ENCODE results near the gene PCSK7.
"Not testable (repeated sequence)": the region's sequence is repeated elsewhere in the genome, so short reads cannot be mapped to it uniquely, and the experiment has no call there.

PCSK7 gene, protein sequence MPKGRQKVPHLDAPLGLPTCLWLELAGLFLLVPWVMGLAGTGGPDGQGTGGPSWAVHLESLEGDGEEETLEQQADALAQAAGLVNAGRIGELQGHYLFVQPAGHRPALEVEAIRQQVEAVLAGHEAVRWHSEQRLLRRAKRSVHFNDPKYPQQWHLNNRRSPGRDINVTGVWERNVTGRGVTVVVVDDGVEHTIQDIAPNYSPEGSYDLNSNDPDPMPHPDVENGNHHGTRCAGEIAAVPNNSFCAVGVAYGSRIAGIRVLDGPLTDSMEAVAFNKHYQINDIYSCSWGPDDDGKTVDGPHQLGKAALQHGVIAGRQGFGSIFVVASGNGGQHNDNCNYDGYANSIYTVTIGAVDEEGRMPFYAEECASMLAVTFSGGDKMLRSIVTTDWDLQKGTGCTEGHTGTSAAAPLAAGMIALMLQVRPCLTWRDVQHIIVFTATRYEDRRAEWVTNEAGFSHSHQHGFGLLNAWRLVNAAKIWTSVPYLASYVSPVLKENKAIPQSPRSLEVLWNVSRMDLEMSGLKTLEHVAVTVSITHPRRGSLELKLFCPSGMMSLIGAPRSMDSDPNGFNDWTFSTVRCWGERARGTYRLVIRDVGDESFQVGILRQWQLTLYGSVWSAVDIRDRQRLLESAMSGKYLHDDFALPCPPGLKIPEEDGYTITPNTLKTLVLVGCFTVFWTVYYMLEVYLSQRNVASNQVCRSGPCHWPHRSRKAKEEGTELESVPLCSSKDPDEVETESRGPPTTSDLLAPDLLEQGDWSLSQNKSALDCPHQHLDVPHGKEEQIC

DNA sequence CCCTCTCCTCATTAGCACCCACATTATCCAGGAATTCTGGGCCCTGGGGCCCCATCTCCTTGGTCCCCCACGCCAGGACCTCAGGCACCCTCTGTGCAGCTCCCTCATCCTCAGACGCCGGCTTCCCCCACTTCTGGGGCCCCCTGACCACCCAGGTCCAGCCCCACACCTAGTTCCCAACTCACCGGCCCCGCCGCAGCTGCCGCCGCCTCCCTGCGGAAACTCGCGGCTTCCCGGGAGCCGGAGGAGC lies at the start of gene PCSK7:
Gene PCSK7, minus strand, starts transcription at position 232 of the 250 bp plus-strand sequence. CDS start 2,229 bp downstream, outside the sequence.
- no peak for DNase-seq

DNA sequence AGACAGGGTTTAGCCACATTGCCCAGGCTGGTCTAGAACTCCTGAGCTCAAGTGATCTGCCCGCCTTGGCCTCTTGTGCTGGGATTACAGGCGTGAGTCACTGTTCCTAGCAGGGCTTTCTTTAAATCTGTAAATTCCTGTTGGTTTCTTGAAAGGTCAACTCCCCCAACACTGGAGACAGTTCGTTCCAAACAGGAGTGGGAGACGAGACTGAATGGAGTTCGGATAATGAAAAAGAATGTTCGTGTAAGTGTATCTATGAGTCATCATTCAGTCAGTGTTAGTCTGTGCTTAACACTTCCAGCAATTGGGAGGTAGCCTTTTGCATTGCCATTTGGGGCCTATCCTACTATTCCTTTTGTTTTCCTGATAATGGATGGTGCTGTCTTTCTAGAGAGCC lies 49.3 kb upstream of the PCSK7 start:
- DNase-seq: no peak

DNA sequence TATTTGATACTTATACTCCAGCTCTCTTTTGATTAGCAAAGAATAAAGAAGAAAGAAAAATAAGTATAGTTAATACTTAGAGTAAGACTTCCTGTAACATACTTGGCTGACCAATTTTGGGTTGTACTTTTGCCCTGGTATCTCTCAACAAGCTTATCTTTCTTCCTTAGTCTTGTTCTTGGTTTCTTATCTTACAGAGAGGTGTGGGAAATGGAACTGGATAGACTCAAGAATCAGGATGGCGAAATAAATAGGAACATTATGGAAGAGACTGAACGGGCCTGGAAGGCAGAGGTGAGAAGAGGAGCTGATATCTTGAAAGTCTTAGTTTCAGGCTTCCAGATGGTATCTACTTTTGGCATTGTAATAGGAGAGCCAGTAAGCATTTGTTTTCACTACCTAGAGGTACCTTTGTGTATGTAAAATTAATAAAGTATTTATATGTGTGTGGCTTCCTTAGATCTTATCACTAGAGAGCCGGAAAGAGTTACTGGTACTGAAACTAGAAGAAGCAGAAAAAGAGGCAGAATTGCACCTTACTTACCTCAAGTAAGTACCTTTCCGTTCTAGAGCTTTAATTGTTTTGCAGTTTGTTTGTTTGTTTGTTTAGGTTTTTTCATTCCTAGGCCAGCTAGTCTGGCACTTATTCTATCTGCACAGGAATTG lies 48.0 kb upstream of the PCSK7 start:
- no peak for DNase-seq

DNA sequence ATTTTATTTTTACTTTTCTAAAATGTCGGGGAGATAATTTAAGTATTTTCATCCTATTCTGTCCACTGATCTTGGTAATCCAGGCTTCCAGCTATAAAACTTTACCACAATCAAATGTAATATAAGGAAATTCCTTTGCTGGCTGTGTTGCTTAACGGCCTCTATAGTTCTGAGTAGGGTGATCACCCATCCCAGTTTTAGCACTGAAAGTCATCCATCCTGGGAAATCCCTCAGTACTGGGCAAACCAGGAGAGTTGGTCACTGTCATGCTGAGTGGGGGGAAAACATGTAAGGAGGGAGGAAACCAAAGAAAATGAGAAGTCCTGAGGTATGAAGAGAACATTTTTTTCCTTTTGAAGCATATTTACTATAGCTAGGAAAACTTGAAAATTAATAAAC lies 46.5 kb upstream of the PCSK7 start:
- no peak for DNase-seq

DNA sequence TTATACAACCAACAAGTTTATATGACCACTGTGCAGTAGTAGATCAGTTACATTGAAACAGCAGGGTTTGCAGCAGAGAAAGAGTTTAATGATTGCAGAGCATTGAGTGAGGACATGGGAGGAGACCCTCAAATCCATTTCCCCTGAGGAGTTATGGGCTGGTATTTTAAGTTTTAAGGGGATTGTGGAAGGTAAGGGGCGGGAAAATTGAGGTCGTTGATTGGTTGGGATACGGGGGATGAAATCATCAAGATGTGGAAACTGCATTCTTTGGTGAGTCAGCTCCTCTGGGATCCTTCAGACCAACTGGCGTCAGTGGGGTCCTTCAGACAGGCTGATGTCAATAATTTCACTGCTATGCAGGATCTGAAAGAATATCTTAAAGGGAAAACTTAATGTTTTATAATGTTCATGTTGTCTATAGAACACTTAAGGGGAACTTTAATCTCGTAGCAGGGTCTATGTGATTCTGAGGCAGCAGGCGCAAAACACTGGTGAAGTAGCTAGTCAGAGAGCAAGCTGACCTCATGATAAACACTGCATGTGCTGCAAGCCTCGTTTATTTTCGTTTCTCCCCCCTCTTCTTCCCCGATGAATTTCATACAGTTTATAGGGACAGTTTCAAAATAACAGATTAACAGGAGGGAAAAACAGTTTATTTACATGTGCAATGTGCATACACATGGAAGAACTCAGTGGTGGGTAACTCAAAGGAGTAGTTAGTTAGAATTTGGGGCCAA lies 41.8 kb upstream of the PCSK7 start:
- DNase-seq: no peak

DNA sequence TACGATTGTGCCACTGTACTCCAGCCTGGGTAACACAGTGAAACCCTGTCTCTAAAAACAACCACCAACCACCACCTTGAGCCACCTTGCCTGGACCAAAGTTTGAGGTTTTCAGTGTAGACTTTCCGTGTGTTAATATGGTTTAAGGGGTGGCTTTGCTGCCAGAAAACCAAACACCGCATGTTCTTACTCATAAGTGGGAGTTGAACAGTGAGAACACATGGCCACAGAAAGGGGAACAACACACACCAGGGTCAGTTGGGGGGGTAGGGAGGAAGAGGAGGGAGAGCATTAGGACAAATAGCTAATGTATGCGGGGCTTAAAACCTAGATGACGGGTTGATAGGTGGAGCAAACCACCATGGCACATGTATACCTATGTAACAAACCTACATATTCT lies 40.3 kb upstream of the PCSK7 start:
- DNase-seq: not testable (repeated sequence)

DNA sequence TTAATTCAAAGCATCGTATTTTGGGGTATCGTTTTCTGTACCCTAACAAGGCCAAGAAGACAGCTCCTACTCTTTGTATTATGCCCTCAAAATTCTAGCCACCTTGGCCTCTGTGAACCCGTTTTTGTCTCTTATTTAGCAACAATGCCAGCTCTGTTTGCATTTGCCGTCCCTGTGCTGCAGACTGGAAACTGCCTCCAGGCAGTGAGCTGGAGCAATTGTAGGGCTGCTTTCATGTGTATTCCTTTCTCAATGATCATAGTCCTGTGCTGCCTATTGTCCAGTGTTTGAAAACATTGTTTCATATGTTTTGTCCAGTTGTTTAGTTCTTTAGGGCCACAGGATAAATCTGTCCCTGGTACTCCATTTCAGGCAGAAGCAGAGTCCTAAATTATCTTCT lies 39.3 kb upstream of the PCSK7 start:
- DNase-seq: no peak

DNA sequence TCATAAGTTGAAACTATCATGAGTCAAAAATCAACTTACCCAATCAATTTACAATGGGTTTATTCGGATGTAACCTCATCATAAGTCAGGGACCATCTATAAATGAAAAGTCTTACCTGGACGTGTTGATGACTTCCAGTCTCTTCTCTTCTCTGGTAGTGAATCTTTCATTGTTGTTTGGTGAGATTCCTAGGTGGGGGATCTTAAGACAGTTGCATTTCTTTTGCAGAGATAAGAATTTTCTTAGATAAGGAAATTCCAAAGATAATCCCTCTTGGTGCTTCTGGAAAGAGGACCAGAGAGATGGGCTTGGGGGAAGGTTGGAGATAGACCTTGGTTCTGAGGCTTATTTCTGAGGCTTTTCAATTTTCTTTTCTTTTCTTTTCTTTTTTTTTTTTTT lies 38.0 kb upstream of the PCSK7 start:
- no peak for DNase-seq

DNA sequence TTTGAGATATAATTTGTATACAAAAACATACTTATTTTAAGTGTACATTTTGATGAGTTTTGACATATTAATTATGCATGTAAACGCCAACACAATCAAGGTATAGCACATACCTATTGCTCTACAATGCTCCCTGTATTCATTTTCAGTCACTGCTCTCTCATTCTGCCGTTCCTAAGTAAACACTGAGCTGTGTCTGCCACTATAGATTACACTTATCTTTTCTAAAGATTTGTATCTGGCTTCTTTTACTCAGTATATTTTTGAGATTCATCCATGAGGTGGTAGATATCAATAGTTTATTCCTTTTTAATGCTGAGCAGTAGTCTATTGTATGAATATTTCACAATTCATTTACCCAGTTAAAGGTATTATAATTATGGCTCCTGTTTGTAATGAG lies 33.9 kb upstream of the PCSK7 start:
- DNase-seq: no peak

DNA sequence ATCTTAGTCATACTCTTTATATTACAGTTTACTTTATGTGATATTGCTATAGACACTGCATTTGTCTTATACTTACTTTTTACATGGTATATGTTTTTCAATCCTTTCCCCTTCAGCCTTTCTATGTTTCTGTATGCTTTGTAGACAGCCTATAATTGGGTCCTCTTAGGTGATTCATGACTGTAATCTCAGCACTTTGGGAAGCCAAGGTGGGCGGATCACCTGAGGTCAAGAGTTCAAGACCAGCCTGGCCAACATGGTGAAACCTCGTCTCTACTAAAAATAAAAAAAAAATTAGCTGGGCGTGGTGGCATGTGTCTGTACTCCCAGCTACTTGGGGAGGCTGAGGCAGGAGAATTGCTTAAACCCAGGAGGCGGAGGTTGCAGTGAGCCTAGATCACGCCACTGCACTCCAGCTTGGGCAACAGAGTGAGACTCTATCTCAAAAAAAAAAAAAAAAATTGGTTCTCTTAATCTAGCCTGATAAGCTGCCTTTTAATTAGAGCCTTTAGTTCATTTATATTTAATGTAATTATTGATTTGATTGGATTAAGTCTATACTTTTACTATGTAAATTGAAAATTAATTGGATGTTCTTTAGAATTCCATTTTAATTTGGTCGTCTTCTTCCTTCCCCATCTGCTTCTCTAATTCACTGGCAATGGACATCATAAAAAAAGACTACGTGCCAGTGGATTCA lies 32.9 kb upstream of the PCSK7 start:
- not testable (repeated sequence) for DNase-seq

DNA sequence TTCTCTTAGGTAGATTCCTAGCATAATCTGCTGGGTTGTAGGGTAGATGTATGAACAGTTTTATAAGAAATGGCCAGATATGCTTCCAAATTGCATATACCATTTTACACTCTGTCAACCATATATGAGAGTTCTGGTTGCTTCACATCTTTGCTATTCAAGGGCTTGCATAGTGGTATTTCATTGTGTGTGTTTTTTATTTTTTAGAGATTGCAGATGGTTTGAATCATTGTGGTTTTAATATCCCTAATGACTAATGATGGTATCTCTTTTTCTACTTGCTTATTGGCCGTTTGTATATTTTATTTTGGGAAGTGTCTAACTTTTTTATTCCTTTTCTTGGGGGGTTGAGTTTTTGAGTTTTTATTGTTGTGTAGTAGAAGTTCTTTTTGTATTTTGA lies 27.5 kb upstream of the PCSK7 start:
- no peak for DNase-seq

DNA sequence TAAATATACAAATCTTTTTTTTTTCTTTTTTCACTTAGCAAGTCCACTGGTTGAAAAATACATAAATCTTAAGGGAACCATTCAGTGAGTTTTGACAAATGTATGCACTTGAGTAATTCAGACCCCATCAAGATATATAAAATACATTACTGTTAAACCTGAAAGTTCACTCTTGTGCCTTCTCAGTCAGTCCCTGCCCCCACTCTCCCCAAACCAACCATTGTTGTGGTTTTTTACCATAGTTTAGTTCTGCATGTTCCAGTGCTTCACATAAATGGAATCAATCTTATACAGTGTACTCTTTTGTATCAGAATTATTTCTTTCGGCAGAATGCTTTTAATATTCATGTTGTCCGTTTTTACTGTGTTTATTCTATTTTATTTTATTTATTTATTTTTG lies 26.7 kb upstream of the PCSK7 start:
- no peak for DNase-seq

DNA sequence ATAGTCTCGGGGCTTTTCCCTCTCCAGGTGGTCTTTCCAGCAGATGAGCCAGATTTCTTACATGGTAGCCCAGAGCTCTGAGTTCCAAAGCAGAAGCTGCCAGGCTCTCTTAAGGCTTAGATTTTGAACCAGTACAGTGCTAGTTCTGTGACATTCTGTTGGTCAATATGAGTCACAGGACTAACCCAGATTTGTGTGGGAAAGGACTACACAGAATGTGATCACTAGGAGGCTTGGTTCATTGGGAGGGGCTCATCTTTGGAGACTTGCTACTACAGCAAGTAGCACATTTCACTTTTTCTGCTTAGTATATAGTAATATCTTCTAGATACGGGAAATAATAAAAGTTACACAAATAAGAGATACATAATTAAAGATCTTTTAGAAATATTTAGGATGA lies 24.7 kb upstream of the PCSK7 start:
- no peak for DNase-seq

DNA sequence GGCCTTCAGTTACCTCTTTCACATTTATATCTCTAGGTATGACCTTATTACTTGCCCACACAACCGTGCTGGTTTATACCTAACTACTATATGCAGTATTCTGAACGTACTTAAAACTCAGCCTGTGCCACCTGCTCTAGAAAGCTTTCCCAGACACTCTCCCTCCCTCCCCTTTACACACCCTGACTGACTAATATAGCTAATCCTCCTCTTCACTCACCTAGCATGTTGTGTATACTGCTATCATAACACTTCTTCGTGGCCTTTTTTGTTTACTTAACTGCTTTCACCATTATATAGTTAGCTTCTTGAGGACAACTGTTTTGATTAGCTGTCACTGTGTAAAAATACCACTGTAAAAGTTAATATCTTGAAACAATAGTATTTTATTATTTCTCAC lies 24.1 kb upstream of the PCSK7 start:
- DNase-seq: no peak

DNA sequence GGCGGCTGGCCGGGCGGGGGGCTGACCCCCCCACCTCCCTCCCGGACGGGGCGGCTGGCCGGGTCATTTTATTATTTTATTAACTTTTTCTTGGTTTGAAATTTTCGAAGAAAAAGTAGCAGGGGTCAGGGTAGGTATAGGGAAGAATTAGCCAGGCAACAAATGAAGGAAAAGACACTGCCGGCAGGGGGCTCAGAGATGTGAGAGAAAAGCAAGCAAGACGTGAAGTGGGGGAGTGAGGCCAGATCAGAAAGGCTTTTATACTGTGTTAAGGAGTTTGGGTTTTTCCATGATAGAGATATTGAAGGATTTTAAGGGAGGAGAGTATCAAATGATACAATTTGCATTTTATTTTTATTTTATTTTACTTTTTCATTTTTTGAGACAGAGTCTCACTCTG lies 19.6 kb upstream of the PCSK7 start:
- DNase-seq: no peak

DNA sequence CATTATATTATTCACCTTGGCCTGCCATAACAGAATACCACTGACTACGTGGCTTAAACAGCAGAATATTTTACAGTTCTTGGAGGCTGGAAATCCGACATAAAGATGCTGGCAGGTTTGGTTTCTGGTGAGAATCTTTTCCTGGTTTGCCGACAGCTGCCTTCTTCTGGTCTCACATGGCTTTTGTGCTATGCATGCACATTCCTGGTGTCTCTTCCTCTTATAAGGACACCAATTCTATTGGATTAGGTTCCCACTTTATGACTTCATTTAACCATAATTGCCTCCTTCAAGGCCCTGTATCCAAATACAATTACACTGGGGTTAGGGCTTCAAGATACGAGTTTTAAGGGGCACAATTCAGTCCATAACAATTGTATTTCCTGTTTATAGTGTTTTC lies 17.7 kb upstream of the PCSK7 start:
- no peak for DNase-seq

DNA sequence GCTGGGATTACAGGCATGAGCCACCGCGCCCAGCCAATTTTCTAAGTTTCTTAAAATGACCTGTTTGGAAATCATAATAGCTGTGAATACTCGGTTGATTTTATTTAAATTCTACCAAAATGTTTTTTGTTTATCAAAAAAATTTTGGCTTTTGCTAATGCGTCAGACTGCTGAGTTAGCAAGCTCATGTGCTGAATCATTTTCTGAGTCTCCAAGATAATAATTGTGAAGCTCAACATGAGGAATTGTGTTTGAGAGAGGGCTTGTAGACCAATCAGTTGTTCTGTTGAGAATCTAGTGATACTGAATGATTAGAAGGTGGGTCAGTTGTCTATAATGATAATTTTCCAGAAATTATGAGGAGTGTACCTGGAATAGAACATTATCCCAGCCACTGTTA lies 16.5 kb upstream of the PCSK7 start:
- no peak for DNase-seq

DNA sequence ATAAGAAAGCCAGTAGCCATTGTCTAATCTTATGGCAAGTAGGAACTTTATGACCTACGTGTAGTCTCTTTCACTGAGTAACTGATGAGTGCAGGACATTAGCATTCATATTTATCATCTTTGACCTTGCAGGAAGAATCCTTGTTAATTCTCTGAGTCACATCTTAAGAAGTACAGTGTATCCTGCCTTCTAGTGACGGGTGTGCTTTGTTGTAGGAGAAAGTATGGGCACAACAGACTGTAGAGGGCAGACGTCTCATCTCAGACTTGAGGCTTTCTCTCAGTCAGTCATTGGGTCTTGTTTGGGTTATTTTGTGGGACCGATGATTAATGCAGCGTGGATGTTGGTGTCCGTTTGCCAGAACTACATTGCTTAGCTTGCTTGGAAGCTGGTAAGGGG lies 7.4 kb upstream of the PCSK7 start:
- no peak for DNase-seq

DNA sequence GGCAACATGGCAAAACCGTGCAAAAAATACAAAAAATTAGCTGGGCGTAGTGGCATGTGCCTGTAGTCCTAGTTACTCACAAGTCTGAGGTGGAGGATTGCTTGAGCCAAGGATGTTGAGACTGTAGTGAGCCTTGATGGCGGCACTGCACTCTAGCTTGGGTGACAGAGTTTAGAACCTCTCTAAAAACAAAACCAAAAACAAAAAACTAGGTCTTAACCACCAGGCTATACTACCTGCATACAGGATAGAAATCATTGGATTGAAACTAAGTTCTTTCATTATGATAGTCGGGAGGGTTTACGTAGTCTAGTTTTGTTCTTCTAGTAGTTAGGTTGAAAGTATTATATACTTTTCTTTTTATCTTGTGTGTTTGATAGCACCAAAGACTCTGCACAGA lies 6.3 kb upstream of the PCSK7 start:
- DNase-seq: no peak

DNA sequence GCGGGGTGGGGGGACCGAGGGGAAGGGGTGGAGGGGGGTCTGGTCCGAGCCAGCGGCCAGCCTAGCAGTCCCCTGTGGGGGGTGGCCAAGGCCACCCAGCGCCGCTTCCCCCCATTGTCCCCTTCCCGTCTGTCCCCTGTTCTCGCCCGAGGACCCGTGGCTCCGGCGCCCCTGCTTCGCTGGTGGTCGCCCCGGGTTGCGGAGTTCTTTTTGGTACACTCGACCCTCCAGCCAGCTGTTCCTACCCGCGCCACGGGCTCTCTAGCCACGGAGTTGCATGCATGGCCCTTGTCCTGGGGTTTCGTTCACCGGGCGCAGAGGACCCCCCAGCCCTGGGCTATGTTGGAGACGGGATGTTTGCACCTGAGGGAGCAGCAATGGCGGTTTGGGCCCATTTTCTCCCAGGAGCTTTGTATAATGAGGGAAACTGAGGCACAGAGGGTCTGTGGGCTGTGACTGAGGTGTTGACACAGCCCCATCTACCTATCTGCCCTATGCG lies 1.1 kb upstream of the PCSK7 start:
- no peak for DNase-seq

DNA sequence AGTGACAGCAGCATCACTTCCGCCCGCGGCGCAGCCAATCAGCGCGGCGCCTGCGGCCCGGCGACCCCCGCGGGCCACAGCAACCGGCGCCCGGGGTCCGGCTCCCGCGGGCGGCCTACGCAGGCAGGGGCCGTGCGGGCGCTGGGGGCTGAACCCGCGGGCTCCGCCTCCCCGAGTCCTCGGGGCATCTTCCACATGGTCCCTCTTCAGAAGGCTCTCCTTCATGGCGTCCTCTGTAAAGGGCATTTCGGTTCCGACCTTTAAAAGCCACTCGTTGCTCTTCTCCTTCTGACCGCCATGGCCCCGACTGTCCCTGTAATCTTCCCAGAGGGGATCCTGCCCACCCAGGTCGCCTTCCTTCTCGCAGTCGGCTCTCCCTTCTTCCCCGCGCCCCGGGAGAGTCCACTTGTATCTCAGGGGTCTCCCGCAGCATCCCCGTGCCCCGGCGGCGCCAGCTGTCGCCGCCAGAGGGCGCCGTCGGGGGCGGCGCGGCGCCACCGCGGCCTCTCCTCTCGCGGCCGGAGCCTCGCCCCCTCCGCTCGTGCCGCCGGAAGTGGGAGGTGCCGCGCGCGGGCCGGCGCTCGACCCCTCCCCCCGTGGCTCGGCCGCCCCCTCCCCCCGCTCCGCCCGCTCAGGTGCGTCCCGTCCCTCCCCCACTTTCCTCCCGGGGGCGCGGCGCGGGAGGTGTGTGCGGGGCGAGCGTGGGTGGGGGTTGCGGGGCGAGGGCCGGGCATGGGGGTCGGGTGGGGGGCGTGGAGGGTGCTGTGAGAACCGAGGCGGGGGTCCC lies 412 bp upstream of the PCSK7 start, which contains the start of gene RNF214:
Gene RNF214, plus strand, starts transcription at position 580 of the 787 bp plus-strand sequence. CDS start 1,602 bp downstream, outside the sequence.
- peak; percentile 78 to 85 for DNase-seq
